HG03354 (cell line): ENCODE data around the gene ANTXR1.

Experiments used
- ATAC-seq: cut with Tn5 transposase; IDR thresholded peaks from one replicate; pipeline ENCODE4 v1.9.1; 2021; ENCODE audit warnings: mild to moderate bottlenecking; ENCODE audit not compliant: unreplicated experiment, poor library complexity, severe bottlenecking

ANTXR1 gene

GRCh38 chr2:69031466-69031865 is 18.5 kb downstream of the ANTXR1 start:
- no peak for ATAC-seq

GRCh38 chr2:69032336-69032735 is 19.4 kb downstream of the ANTXR1 start:
- no peak for ATAC-seq

- ATAC-seq, result no peak
Measured at GRCh38 chr2:69033461-69034095, 20.6 kb downstream of the ANTXR1 start.

- ATAC-seq, result no peak
Measured at GRCh38 chr2:69034122-69034521, 21.1 kb downstream of the ANTXR1 start.

- no peak for ATAC-seq
Measured at GRCh38 chr2:69034845-69035244, 21.9 kb downstream of the ANTXR1 start.

- no peak for ATAC-seq
Measured at GRCh38 chr2:69036926-69037325, 23.9 kb downstream of the ANTXR1 start.

GRCh38 chr2:69041214-69041613 is 28.2 kb downstream of the ANTXR1 start:
- no peak for ATAC-seq

GRCh38 chr2:69043736-69044400 is 30.9 kb downstream of the ANTXR1 start:
- ATAC-seq, result no peak

GRCh38 chr2:69046221-69046662 is 33.3 kb downstream of the ANTXR1 start:
- ATAC-seq, result no peak

- no peak for ATAC-seq
Measured at GRCh38 chr2:69047625-69048145, 34.7 kb downstream of the ANTXR1 start.

- ATAC-seq, result no peak
Measured at GRCh38 chr2:69050802-69051201, 37.8 kb downstream of the ANTXR1 start.

GRCh38 chr2:69053416-69053965 is 40.5 kb downstream of the ANTXR1 start:
- ATAC-seq, result no peak

- ATAC-seq, result peak; percentile 64
Measured at GRCh38 chr2:69054431-69054830, 41.5 kb downstream of the ANTXR1 start.

GRCh38 chr2:69055688-69056470 is 42.9 kb downstream of the ANTXR1 start:
- ATAC-seq, result no peak

GRCh38 chr2:69057660-69058059 is 44.7 kb downstream of the ANTXR1 start:
- no peak for ATAC-seq

GRCh38 chr2:69059731-69060290 is 46.8 kb downstream of the ANTXR1 start:
- ATAC-seq, result no peak

GRCh38 chr2:69060938-69061501 is 48.0 kb downstream of the ANTXR1 start:
- no peak for ATAC-seq

- ATAC-seq, result no peak
Measured at GRCh38 chr2:69061525-69061924, 48.5 kb downstream of the ANTXR1 start.

GRCh38 chr2:69062307-69062962 is 49.5 kb downstream of the ANTXR1 start:
- ATAC-seq, result no peak
